ENCODE measurements around the gene TNRC6B. TPM values are rescaled to one million over a fixed set of nuclear protein-coding genes. Genes with fewer than 3 reads are reported as not detected.
A peak's percentile ranks its signal among the peaks of the same experiment; 100 is the strongest.
"Not testable (repeated sequence)": the region's sequence is repeated elsewhere in the genome, so short reads cannot be mapped to it uniquely, and the experiment has no call there.

The TNRC6B gene, protein sequence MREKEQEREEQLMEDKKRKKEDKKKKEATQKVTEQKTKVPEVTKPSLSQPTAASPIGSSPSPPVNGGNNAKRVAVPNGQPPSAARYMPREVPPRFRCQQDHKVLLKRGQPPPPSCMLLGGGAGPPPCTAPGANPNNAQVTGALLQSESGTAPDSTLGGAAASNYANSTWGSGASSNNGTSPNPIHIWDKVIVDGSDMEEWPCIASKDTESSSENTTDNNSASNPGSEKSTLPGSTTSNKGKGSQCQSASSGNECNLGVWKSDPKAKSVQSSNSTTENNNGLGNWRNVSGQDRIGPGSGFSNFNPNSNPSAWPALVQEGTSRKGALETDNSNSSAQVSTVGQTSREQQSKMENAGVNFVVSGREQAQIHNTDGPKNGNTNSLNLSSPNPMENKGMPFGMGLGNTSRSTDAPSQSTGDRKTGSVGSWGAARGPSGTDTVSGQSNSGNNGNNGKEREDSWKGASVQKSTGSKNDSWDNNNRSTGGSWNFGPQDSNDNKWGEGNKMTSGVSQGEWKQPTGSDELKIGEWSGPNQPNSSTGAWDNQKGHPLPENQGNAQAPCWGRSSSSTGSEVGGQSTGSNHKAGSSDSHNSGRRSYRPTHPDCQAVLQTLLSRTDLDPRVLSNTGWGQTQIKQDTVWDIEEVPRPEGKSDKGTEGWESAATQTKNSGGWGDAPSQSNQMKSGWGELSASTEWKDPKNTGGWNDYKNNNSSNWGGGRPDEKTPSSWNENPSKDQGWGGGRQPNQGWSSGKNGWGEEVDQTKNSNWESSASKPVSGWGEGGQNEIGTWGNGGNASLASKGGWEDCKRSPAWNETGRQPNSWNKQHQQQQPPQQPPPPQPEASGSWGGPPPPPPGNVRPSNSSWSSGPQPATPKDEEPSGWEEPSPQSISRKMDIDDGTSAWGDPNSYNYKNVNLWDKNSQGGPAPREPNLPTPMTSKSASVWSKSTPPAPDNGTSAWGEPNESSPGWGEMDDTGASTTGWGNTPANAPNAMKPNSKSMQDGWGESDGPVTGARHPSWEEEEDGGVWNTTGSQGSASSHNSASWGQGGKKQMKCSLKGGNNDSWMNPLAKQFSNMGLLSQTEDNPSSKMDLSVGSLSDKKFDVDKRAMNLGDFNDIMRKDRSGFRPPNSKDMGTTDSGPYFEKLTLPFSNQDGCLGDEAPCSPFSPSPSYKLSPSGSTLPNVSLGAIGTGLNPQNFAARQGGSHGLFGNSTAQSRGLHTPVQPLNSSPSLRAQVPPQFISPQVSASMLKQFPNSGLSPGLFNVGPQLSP (N-terminal part only)
- 89.7 TPM for total RNA-seq

DNA sequence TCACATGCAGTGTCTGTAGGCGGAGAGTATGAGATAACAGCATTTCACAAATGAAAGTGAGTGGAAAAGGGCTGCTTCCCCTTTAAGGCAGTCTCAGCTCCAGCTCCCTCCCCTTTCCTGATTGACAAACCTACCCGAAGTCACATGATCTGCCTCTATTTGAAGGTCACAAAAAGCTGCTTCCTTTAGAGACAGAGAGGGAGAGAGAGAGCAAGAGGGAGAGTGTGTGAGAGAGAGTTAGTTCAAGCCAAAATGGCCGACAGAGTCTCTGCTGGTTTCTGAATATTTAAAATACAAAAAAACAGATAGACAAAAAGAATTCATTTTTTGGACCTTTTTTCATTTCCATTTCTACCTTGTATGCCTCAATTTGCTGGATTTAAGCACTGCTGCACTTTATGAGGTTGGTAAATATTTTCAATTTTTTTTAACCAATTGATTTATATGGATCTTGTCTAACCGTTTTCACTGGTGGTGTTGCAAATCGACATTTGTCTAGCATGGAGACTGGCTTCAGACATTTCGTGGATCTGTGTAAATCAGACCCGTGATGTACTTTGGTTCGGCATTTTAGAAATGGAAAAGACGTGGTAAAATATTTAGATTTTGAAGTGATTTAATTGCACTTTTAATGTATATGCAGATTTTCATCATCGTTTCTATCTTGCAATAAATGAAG lies at the start of gene TNRC6B:
Gene TNRC6B (plus strand): TSS at position 188 of the 679 bp plus-strand sequence. CDS start 211 bp downstream, at position 399.
- Histone ChIP-seq H3K27me3 (ENCODE audit: insufficient read depth, low read length) (no peaks in the 10 kb centered on the region), H3K9me3 (ENCODE audit: low read depth, low read length) (no peaks in the 10 kb centered on the region), H3K4me3 (ENCODE audit: low read length) (peak within 1 kb of the TSS; percentile 98), H3K4me1 (ENCODE audit: insufficient read depth, low read length) (peaks cover 64% of the 10 kb centered on the region)

- no peaks in the 10 kb centered on the region for H3K27me3 ChIP-seq (ENCODE audit: insufficient read depth, low read length)
- peaks cover 12% of the 10 kb centered on the region for H3K4me1 ChIP-seq (ENCODE audit: insufficient read depth, low read length)
- no peak overlapping the region for H3K4me3 ChIP-seq (ENCODE audit: low read length)
- no peaks in the 10 kb centered on the region for H3K9me3 ChIP-seq (ENCODE audit: low read depth, low read length)
Measured at GRCh38 chr22:40128989-40129388, 48.7 kb upstream of the TNRC6B start.

GRCh38 chr22:40137132-40137531 lies 40.6 kb upstream of the TNRC6B start:
- Histone ChIP-seq H3K4me1 (ENCODE audit: insufficient read depth, low read length) (no peaks in the 10 kb centered on the region), H3K4me3 (ENCODE audit: low read length) (no peak overlapping the region), H3K9me3 (ENCODE audit: low read depth, low read length) (no peaks in the 10 kb centered on the region), H3K27me3 (ENCODE audit: insufficient read depth, low read length) (no peaks in the 10 kb centered on the region)

DNA sequence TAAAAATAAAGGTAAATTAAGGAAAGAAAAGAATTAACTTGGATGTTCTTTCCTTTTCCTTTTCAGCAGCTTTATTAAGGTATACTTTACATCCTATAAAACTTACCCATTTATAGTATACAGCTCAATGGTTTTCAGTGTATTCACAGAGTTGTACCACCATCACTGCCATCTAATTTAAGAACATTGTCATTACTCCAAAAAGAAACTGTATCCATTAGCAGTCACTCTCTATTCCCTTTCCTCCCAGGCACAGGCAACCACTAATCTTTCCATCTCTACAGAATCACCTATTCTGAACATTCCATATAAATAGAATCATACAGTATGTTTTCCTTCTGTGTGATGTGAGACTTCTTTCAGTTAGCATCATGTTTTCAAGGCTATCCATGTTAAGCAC lies 38.9 kb upstream of the TNRC6B start:
- Histone ChIP-seq H3K4me3 (ENCODE audit: low read length) (no peak overlapping the region), H3K4me1 (ENCODE audit: insufficient read depth, low read length) (no peaks in the 10 kb centered on the region), H3K9me3 (ENCODE audit: low read depth, low read length) (no peaks in the 10 kb centered on the region)

DNA sequence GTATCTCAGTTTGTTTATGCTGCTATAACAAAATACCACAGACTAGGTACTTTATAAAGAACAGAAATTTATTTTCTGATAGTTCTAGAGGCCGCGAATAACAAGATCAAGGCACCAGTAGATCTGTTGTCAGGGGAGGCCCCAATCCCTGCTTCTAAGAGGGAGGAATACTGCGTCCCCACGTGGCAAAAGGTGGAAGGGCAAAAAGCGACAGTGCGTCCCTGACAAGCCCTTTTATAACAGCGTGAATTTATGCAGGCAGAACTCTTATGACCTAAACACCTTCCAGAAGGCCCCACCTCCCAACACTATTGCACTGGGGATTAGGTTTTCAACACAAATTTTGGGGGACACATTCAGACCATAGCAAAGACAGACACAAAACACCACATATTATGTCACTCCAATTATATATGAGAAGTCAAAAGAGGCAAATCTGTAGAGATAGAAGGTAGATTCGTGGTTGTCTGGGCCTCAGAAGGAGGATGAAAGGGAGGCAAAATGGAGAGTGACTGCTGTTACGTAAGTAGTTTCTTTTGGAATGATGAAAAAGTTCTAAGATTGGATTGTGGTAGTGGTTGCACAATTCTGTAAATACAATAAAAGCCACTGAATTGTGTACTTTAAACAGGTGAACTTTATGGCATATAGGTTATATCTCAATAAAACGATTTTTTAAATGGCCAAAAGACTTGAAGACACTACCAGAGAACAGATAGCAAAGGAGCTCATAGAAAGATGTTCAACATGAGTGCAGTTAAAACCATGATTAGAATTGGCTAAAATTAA lies 30.1 kb upstream of the TNRC6B start:
- Histone ChIP-seq H3K27me3 (ENCODE audit: insufficient read depth, low read length) (no peaks in the 10 kb centered on the region), H3K4me1 (ENCODE audit: insufficient read depth, low read length) (no peaks in the 10 kb centered on the region), H3K4me3 (ENCODE audit: low read length) (no peak overlapping the region), H3K9me3 (ENCODE audit: low read depth, low read length) (no peaks in the 10 kb centered on the region)

More for the DNA sequence above, 38.9 kb upstream of the TNRC6B start:
- no peaks in the 10 kb centered on the region for H3K27me3 ChIP-seq (ENCODE audit: insufficient read depth, low read length)

DNA sequence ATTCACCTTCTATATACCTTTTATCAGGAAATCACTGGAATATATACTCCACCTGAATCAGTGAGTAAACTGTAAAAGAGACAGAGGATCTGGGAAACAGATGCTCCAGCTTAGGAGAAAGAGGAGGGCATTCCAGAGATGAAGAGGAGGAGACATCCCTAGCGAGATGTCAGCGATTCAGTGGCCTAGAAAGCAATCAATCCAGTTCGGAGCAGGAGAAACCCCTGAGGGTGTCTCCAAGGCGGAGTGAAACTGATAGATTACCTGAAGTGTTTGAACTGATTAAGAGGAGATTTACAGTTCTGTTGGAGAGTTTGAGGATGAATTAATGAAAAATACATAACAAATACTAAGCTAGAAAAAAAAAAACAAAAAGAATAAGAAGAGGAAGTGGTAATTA lies 24.5 kb upstream of the TNRC6B start:
- no peaks in the 10 kb centered on the region for H3K4me1 ChIP-seq (ENCODE audit: insufficient read depth, low read length)
- H3K9me3 ChIP-seq (ENCODE audit: low read depth, low read length): no peaks in the 10 kb centered on the region

GRCh38 chr22:40153705-40154104 lies 24.0 kb upstream of the TNRC6B start:
- Histone ChIP-seq H3K9me3 (ENCODE audit: low read depth, low read length) (no peaks in the 10 kb centered on the region), H3K4me3 (ENCODE audit: low read length) (no peak overlapping the region), H3K27me3 (ENCODE audit: insufficient read depth, low read length) (no peaks in the 10 kb centered on the region), H3K4me1 (ENCODE audit: insufficient read depth, low read length) (no peaks in the 10 kb centered on the region)

More for the DNA sequence above, 24.5 kb upstream of the TNRC6B start:
- no peaks in the 10 kb centered on the region for H3K27me3 ChIP-seq (ENCODE audit: insufficient read depth, low read length)
- no peak overlapping the region for H3K4me3 ChIP-seq (ENCODE audit: low read length)

DNA sequence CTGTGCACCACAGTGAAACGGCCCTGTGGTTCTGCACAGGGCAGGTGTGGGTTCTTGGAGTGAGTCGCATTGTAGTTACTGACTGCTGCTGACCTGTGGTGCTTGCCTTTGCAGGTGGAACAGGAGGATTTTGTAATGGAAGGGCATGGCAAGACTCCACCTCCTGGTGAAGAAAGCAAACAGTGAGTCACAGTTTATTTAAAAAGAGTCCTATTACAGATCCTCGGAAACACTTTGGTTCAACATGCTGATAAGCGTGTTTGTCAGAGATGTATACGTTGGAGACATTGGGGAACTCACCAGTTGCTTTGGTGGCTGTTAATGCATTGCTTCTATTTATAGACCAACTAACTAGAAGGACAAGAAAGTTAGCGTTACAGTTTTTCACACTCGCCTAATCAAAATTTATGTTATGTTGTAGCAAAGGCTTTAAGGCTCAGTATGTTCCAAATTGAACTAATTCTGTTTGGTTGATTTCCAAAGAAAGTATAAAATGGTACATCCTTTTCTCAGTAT lies 21.7 kb upstream of the TNRC6B start:
- no peaks in the 10 kb centered on the region for H3K27me3 ChIP-seq (ENCODE audit: insufficient read depth, low read length)
- H3K4me3 ChIP-seq (ENCODE audit: low read length): no peak overlapping the region
- no peaks in the 10 kb centered on the region for H3K4me1 ChIP-seq (ENCODE audit: insufficient read depth, low read length)
- no peaks in the 10 kb centered on the region for H3K9me3 ChIP-seq (ENCODE audit: low read depth, low read length)

- H3K9me3 ChIP-seq (ENCODE audit: low read depth, low read length); H3K4me1 ChIP-seq (ENCODE audit: insufficient read depth, low read length); H3K27me3 ChIP-seq (ENCODE audit: insufficient read depth, low read length); H3K4me3 ChIP-seq (ENCODE audit: low read length): not testable (repeated sequence)
Measured at GRCh38 chr22:40156682-40157081, 21.0 kb upstream of the TNRC6B start.

GRCh38 chr22:40157330-40157945 lies 20.3 kb upstream of the TNRC6B start:
- no peaks in the 10 kb centered on the region for H3K9me3 ChIP-seq (ENCODE audit: low read depth, low read length)
- H3K4me3 ChIP-seq (ENCODE audit: low read length): no peak overlapping the region
- H3K27me3 ChIP-seq (ENCODE audit: insufficient read depth, low read length): no peaks in the 10 kb centered on the region
- H3K4me1 ChIP-seq (ENCODE audit: insufficient read depth, low read length): no peaks in the 10 kb centered on the region

DNA sequence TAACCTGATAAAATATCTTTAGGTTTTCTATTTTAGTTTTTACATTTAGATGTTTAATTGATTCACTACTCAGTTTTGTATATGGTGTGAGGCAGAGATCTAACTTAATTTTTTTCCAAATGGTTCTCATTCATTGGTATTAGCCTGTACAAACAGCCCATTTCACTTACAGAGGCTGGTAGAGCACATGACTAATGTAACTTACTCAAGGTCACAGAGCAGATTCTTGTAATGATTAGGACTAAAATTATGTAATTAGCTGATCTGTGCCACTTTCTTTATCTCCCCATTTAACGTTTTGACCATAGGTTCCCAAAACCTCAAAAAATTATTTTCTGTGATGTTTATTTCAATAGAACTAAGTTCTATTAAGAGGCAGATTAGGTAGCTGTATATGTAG lies 16.5 kb upstream of the TNRC6B start:
- Histone ChIP-seq H3K4me3 (ENCODE audit: low read length) (no peak overlapping the region), H3K4me1 (ENCODE audit: insufficient read depth, low read length) (no peaks in the 10 kb centered on the region), H3K27me3 (ENCODE audit: insufficient read depth, low read length) (no peaks in the 10 kb centered on the region), H3K9me3 (ENCODE audit: low read depth, low read length) (no peaks in the 10 kb centered on the region)

DNA sequence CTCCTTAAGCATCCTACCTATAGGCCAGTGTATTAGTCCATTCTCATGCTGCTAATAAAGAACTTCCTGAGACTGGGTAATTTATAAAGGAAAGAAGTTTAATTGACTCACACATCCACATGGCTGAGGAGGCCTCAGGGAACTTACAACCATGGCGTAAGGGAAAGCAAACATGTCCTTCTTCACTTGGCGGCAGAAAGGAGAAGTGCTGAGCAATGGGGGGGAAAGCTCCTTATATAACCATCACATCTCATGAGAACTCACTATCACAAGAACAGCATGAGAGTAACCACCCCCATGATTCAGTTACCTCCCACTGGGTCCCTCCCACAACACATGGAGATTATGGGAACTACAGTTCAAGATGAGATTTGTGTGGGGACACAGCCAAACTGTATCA lies 12.2 kb upstream of the TNRC6B start:
- not testable (repeated sequence) for H3K4me1 ChIP-seq (ENCODE audit: insufficient read depth, low read length); H3K9me3 ChIP-seq (ENCODE audit: low read depth, low read length); H3K4me3 ChIP-seq (ENCODE audit: low read length); H3K27me3 ChIP-seq (ENCODE audit: insufficient read depth, low read length)

GRCh38 chr22:40175611-40176244 lies 2.0 kb upstream of the TNRC6B start:
- Histone ChIP-seq H3K27me3 (ENCODE audit: insufficient read depth, low read length) (no peaks in the 10 kb centered on the region), H3K4me1 (ENCODE audit: insufficient read depth, low read length) (peaks cover 44% of the 10 kb centered on the region), H3K9me3 (ENCODE audit: low read depth, low read length) (no peaks in the 10 kb centered on the region), H3K4me3 (ENCODE audit: low read length) (no peak overlapping the region)
